Fibroblast of mammary gland (primary cell): ENCODE results near the gene OR5H6.
"Not testable (repeated sequence)": the region's sequence is repeated elsewhere in the genome, so short reads cannot be mapped to it uniquely, and the experiment has no call there.

Source experiments
- DNase-seq: peaks from one replicate; pipeline ENCODE4 v3.0.0-alpha.2; 2010; ENCODE audit warnings: low read depth
- H3K4me3 ChIP-seq: 2 replicates; pipeline ENCODE4 v1.5.1; 2011; ENCODE audit warnings: low read depth, mild to moderate bottlenecking, low read length, moderate library complexity; ENCODE audit not compliant: control insufficient read depth
- TF ChIP-seq, protein P1 (sequence below): conservative IDR thresholded peaks from 2 replicates; pipeline ENCODE4 v1.5.1; 2011; ENCODE audit warnings: low read depth, low read length, inconsistent platforms; ENCODE audit not compliant: control insufficient read depth, insufficient read depth

Gene OR5H6

DNA sequence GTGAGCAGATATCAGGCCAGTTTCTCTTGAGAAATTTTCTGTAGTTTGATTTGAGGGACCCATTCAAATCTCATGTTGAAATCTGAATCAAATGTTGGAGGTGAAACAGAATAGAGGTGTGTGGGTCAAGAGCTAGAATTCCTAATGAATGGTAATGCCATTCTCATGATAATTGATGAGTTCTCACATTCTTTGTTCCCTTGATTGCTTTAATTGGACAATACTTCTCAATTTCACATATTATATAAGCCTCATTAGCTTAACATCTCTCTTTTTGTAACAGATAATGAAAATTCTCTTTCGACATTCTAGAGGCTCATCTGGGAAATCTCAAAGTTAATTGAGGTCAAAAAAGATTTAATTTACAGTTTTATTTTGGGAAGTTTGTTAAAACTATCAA lies 21.9 kb upstream of the OR5H6 start:
- TF ChIP-seq, protein P1, sequence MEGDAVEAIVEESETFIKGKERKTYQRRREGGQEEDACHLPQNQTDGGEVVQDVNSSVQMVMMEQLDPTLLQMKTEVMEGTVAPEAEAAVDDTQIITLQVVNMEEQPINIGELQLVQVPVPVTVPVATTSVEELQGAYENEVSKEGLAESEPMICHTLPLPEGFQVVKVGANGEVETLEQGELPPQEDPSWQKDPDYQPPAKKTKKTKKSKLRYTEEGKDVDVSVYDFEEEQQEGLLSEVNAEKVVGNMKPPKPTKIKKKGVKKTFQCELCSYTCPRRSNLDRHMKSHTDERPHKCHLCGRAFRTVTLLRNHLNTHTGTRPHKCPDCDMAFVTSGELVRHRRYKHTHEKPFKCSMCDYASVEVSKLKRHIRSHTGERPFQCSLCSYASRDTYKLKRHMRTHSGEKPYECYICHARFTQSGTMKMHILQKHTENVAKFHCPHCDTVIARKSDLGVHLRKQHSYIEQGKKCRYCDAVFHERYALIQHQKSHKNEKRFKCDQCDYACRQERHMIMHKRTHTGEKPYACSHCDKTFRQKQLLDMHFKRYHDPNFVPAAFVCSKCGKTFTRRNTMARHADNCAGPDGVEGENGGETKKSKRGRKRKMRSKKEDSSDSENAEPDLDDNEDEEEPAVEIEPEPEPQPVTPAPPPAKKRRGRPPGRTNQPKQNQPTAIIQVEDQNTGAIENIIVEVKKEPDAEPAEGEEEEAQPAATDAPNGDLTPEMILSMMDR = no peak
- no peak for DNase-seq
- H3K4me3 ChIP-seq = no peak overlapping the region

DNA sequence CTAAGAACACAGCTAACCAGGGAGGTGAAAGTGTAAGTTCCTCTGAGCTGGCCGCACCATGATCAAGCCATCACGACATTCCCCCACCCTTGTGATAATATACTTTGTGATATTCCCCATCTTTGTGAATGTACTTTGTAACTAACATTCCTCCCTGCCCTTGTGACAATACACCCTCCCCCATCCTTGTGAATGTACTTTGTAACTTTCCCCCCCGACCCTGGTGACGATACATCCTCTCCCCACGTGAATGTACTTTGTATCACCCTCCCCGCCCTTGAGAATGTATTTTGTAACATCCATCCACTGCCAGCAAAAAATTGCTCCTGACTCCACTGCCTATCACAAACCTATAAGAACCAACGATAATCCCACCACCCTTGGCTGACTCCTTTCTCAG lies 20.2 kb upstream of the OR5H6 start:
- no peak overlapping the region for H3K4me3 ChIP-seq
- TF ChIP-seq, protein P1 = no peak
- DNase-seq = no peak

DNA sequence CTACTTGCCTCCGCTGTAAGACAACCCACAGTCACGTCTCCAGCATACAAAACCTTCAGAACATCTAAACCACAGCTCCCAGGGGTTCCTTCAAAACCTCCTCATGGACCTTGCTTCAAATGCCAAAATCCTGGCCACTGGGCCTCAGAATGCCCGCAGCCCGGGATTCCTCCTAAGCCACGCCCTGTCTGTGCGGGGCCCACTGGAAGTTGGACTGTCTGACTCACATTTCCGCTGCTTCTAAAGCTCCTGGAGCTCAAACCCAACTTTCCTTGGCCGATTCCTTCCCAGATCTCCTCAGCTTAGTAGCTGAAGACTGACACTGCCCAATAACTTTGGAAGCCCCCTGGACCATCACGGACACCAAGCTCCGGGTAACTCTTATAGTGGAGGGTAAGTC lies 17.9 kb upstream of the OR5H6 start:
- DNase-seq = no peak
- TF ChIP-seq, protein P1 = no peak
- H3K4me3 ChIP-seq = no peak overlapping the region

DNA sequence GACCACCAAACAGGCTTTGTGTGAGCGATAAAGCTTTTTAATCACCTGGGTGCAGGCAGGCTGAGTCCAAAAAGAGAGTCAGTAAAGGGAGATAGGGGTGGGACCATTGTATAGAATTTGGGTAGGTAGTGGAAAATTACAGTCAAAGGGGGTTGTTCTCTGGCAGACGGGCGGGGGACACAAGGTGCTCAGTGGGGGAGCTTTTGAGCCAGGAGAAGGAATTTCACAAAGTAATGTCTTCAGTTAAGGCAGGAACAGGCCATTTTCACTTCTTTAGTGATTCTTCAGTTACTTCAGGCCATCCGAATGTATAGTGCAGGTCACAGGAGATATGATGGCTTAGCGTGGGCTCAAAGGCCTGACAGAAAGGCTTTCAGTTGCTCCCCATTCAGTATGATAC lies 8.0 kb upstream of the OR5H6 start:
- not testable (repeated sequence) for H3K4me3 ChIP-seq, DNase-seq

DNA sequence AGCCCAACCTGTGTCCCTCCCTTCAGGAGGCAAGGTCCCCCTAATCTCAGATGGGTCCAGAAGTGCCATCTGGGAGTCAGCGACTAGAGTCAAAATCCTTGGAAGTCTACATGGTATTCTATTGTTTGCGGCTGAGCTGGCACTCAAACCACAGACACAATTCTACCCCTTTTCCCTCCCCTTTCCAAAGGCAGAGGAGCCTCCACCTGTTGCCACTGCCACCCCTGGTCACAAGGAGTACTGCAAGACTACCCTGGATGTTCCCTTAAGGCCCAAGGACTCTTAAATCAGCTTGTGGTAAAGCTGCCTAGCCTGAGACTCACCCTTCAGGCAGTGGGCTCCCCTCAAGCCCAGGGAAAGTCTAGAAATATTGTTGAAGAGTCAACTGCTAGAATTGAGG lies 4.3 kb upstream of the OR5H6 start:
- TF ChIP-seq, protein P1 = no peak
- H3K4me3 ChIP-seq = no peak overlapping the region
- DNase-seq = no peak

DNA sequence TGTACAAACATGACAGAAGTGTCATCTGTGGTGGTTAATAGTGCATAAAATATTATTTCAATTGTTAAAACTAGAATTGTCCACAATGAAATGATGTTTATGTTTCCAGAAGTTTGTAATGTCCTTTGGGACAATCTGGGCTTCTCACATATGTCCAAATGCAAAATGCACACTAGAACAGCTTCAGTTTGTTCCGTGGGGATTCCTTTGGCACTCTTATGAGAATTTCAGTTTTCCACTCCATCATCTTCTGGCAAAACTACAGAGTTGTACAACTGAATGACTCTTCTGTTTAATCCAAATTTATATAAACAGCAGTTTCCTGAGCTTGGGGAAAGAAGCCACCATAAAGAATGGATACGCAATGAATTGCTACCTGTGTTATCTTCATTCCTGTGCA lies 2.0 kb upstream of the OR5H6 start:
- DNase-seq = no peak
- H3K4me3 ChIP-seq = no peak overlapping the region
- TF ChIP-seq, protein P1 = no peak

DNA sequence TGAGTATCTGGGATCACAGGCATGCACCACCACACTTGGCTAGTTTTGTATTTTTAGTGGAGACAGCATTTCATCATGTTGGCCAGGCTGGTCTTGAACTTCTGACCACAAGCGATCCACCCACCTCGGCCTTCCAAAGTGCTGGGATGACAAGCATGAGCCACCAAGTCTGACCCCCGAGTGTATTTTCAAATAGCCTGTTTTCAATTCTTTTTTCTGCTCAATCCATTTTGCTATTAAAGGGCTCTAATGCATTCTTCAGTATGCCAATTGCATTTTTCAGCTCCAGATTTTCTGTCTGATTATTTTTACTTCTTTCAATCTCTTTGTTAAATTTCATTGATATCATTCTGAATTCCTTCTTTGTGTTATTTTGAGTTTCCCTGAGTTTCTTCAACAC lies 5.8 kb downstream of the OR5H6 start:
- TF ChIP-seq, protein P1 = no peak
- no peak overlapping the region for H3K4me3 ChIP-seq
- DNase-seq = no peak
